H1 (cell line): ENCODE results near the gene CCDC92B. TPM values are rescaled to one million over a fixed set of nuclear protein-coding genes. Genes with fewer than 3 reads are reported as not detected.

Experiments
- CTCF ChIA-PET: fragments of 300-600 bp; sonication (Branson Sonifier 250); formaldehyde crosslinking; loops from one replicate; lab custom pipeline; 2021; ENCODE audit not compliant: partially characterized antibody; lab: Charles Lee
- POLR2A ChIA-PET: fragments of 300-600 bp; sonication (Branson Sonifier 250); formaldehyde crosslinking; loops from one replicate; lab custom pipeline; 2021; ENCODE audit warnings: inconsistent platforms; ENCODE audit not compliant: partially characterized antibody; lab: Charles Lee
- DNase-seq, 2 experiments: peaks; one replicate each; pipeline versions ENCODE4 v3.0.0 to v3.0.0-alpha.2; 2010 to 2022; ENCODE audit warnings: low spot score in 2 of 2, low read depth in 1 of 2, mixed read lengths in 1 of 2
- FAIRE-seq: peaks from 2 replicates; lab custom pipeline; 2011; peaks lifted over from hg19 to GRCh38; lab: Jason Lieb, UNC
- H2AFZ ChIP-seq: 2 replicates; pipeline ENCODE4 v1.8.1; 2012; ENCODE audit warnings: low read length, inconsistent platforms
- H2AK5ac ChIP-seq: 2 replicates; pipeline ENCODE4 v1.6.1; 2013; ENCODE audit warnings: low read depth, low read length
- H2BK120ac ChIP-seq: replicated peaks from 2 replicates; pipeline ENCODE3; 2013; ENCODE audit warnings: low read depth, low read length, inconsistent platforms
- H2BK12ac ChIP-seq: 2 replicates; pipeline ENCODE4 v1.6.1; 2013; ENCODE audit warnings: low read depth, low read length
- H2BK15ac ChIP-seq: 2 replicates; pipeline ENCODE4 v1.6.1; 2013; ENCODE audit warnings: low read length
- H2BK20ac ChIP-seq: 2 replicates; pipeline ENCODE4 v1.6.1; 2013; ENCODE audit warnings: low read length
- H2BK5ac ChIP-seq: 2 replicates; pipeline ENCODE4 v1.6.1; 2013; ENCODE audit warnings: low read depth, low read length
- H3K14ac ChIP-seq: 2 replicates; pipeline ENCODE4 v1.6.1; 2013; ENCODE audit warnings: inconsistent platforms; ENCODE audit not compliant: insufficient read length
- H3K18ac ChIP-seq: 2 replicates; pipeline ENCODE4 v1.6.1; 2013; ENCODE audit warnings: low read length; ENCODE audit errors: extremely low read depth
- H3K23ac ChIP-seq: 2 replicates; pipeline ENCODE4 v1.6.1; 2013; ENCODE audit warnings: inconsistent platforms; ENCODE audit not compliant: insufficient read length
- H3K23me2 ChIP-seq: 2 replicates; pipeline ENCODE4 v1.6.1; 2013; ENCODE audit warnings: low read depth, low read length
- H3K27ac ChIP-seq: 2 replicates; pipeline ENCODE4 v1.6.1; 2011; ENCODE audit warnings: low read depth, low read length, inconsistent platforms
- H3K27me3 ChIP-seq, 4 experiments: replicated peaks in 1 of 4; 1 replicate in 1 of 4; 2 replicates in 3 of 4; pipeline versions ENCODE4 v1.6.1 to v1.8.1; 2011 to 2013; ENCODE audit warnings: low read length in 3 of 4, mild to moderate bottlenecking in 3 of 4, inconsistent platforms in 2 of 4, mixed read lengths in 2 of 4, moderate library complexity in 1 of 4; ENCODE audit not compliant: control insufficient read depth in 3 of 4, insufficient read depth in 3 of 4; ENCODE audit errors: extremely low read depth in 1 of 4
- H3K36me3 ChIP-seq, 4 experiments: 2 replicates each; pipeline versions ENCODE4 v1.6.1 to v1.8.1; 2011 to 2013; ENCODE audit warnings: mild to moderate bottlenecking in 4 of 4, low read length in 3 of 4, moderate library complexity in 2 of 4, control low read depth in 1 of 4, inconsistent platforms in 1 of 4; ENCODE audit not compliant: insufficient read depth in 4 of 4, control insufficient read depth in 2 of 4
- H3K4ac ChIP-seq: replicated peaks from 2 replicates; pipeline ENCODE3; 2013; ENCODE audit warnings: low read length, low read depth, mixed read lengths, inconsistent platforms; ENCODE audit not compliant: insufficient read length
- H3K4me1 ChIP-seq, 4 experiments: replicated peaks in 1 of 4; 1 replicate in 1 of 4; 2 replicates in 3 of 4; pipeline versions ENCODE4 v1.6.1 to v1.8.1; 2011 to 2013; ENCODE audit warnings: low read length in 3 of 4, inconsistent platforms in 2 of 4, mixed read lengths in 1 of 4; ENCODE audit not compliant: insufficient read depth in 4 of 4, control insufficient read depth in 3 of 4
- H3K4me2 ChIP-seq, 2 experiments: 2 replicates each; pipeline versions ENCODE4 v1.6.1 to v1.8.1; 2011 to 2013; ENCODE audit warnings: low read depth in 2 of 2, low read length in 2 of 2, control low read depth in 1 of 2, inconsistent platforms in 1 of 2, mild to moderate bottlenecking in 1 of 2; ENCODE audit not compliant: insufficient read depth in 1 of 2
- H3K4me3 ChIP-seq, 4 experiments: fragments of 200-600, 300-600 bp in 1 of 4; sonication (generic), shearing (Covaris generic), sonication (Bioruptor Twin) in 1 of 4; 2 replicates each; pipeline versions ENCODE4 v1.5.1 to v1.8.1; 2011 to 2016; ENCODE audit warnings: low read length in 4 of 4, low read depth in 3 of 4, control low read depth in 2 of 4, inconsistent platforms in 2 of 4, mild to moderate bottlenecking in 2 of 4, mixed read lengths in 1 of 4, moderate library complexity in 1 of 4; ENCODE audit not compliant: insufficient read depth in 2 of 4; ENCODE audit errors: extremely low read depth in 1 of 4
- H3K56ac ChIP-seq: replicated peaks from 2 replicates; pipeline ENCODE3; 2013; ENCODE audit warnings: low read depth, mild to moderate bottlenecking, mixed read lengths, low read length, inconsistent platforms; ENCODE audit not compliant: insufficient read length
- H3K79me1 ChIP-seq: 2 replicates; pipeline ENCODE4 v1.6.1; 2013; ENCODE audit warnings: low read depth, low read length, control low read depth
- H3K79me2 ChIP-seq, 2 experiments: 2 replicates each; pipeline versions ENCODE4 v1.6.1 to v1.8.1; 2012 to 2013; ENCODE audit warnings: low read length in 2 of 2, mild to moderate bottlenecking in 2 of 2, inconsistent platforms in 1 of 2; ENCODE audit not compliant: insufficient read depth in 2 of 2, control insufficient read depth in 1 of 2
- H3K9ac ChIP-seq, 4 experiments: replicated peaks in 1 of 4; 1 replicate in 1 of 4; 2 replicates in 3 of 4; pipeline versions ENCODE4 v1.6.1 to v1.8.1; 2011 to 2013; ENCODE audit warnings: low read depth in 3 of 4, low read length in 3 of 4, control low read depth in 2 of 4, mild to moderate bottlenecking in 2 of 4, moderate library complexity in 2 of 4, inconsistent platforms in 1 of 4; ENCODE audit errors: extremely low read depth in 1 of 4
- H3K9me3 ChIP-seq, 2 experiments: 2 replicates each; pipeline versions ENCODE4 v1.6.1 to v1.8.1; 2012 to 2013; ENCODE audit warnings: mild to moderate bottlenecking in 2 of 2, moderate library complexity in 2 of 2, control low read depth in 1 of 2, inconsistent platforms in 1 of 2, low read depth in 1 of 2, low read length in 1 of 2, mixed read lengths in 1 of 2; ENCODE audit not compliant: insufficient read depth in 2 of 2
- H4K20me1 ChIP-seq, 2 experiments: replicated peaks in 1 of 2; 2 replicates each; pipeline versions ENCODE3 to v1.8.1; 2011 to 2013; ENCODE audit warnings: inconsistent platforms in 2 of 2, low read length in 2 of 2, mild to moderate bottlenecking in 1 of 2; ENCODE audit not compliant: insufficient read depth in 2 of 2, control insufficient read depth in 1 of 2
- H4K5ac ChIP-seq: 2 replicates; pipeline ENCODE4 v1.6.1; 2013; ENCODE audit warnings: low read length, low read depth, mixed read lengths, inconsistent platforms; ENCODE audit not compliant: insufficient read length
- H4K8ac ChIP-seq: 2 replicates; pipeline ENCODE4 v1.8.0; 2013; ENCODE audit warnings: mild to moderate bottlenecking, moderate library complexity, low read length, inconsistent platforms; ENCODE audit not compliant: insufficient read depth; ENCODE audit errors: extremely low read depth
- H4K91ac ChIP-seq: replicated peaks from 2 replicates; pipeline ENCODE3; 2013; ENCODE audit warnings: low read length, mixed read lengths, inconsistent platforms; ENCODE audit not compliant: insufficient read length
- ASH2L ChIP-seq: fragments of 200-600, 300-600 bp; sonication (generic); IDR thresholded peaks from one replicate; pipeline ENCODE4 v1.7.1; 2017; ENCODE audit warnings: low read length
- BACH1 ChIP-seq: IDR thresholded peaks from 2 replicates; pipeline ENCODE4 v1.6.1; 2012; ENCODE audit warnings: low read length, improper control_type of control experiment
- CREB1 ChIP-seq: IDR thresholded peaks from 2 replicates; pipeline ENCODE4 v1.6.1; 2012; ENCODE audit warnings: inconsistent platforms
- NANOG ChIP-seq: IDR thresholded peaks from 2 replicates; pipeline ENCODE4 v1.6.1; 2011; ENCODE audit warnings: low read length, low read depth, mild to moderate bottlenecking, inconsistent platforms; ENCODE audit not compliant: insufficient read depth, poor library complexity, severe bottlenecking
- PHF8 ChIP-seq: fragments of 200-600 bp; sonication (generic); conservative IDR thresholded peaks from 2 replicates; pipeline ENCODE4 v1.7.1; 2012; ENCODE audit warnings: low read depth, mild to moderate bottlenecking, inconsistent platforms, low read length, moderate library complexity
- POU5F1 ChIP-seq: IDR thresholded peaks from 2 replicates; pipeline ENCODE4 v1.6.1; 2011; ENCODE audit warnings: low read depth, mild to moderate bottlenecking, low read length, moderate library complexity
- SP1 ChIP-seq: IDR thresholded peaks from 2 replicates; pipeline ENCODE4 v1.6.1; 2011; ENCODE audit warnings: low read depth, low read length
- SP4 ChIP-seq: IDR thresholded peaks from 2 replicates; pipeline ENCODE4 v1.6.1; 2012; ENCODE audit warnings: low read length, inconsistent platforms
- SRF ChIP-seq: IDR thresholded peaks from 2 replicates; pipeline ENCODE4 v1.6.1; 2011; ENCODE audit warnings: mild to moderate bottlenecking, low read depth, low read length, moderate library complexity
- TEAD4 ChIP-seq: IDR thresholded peaks from 2 replicates; pipeline ENCODE4 v1.6.1; 2012; ENCODE audit warnings: low read depth, low read length, inconsistent platforms, mixed read lengths
- YY1 ChIP-seq: IDR thresholded peaks from 2 replicates; pipeline ENCODE4 v1.6.1; 2011; ENCODE audit warnings: low read depth, mild to moderate bottlenecking, low read length
- WGBS, 2 experiments: shearing (Covaris generic) in 1 of 2; methylation state at CpG; one replicate each; pipeline versions ENCODE4 v1.1.6 to v1.1.7; 2013 to 2015; ENCODE audit warnings: low lambda C conversion rate in 2 of 2, mixed read lengths in 2 of 2, inconsistent platforms in 1 of 2, low coverage in 1 of 2, missing lambda C conversion rate in 1 of 2; ENCODE audit not compliant: insufficient replicate concordance in 2 of 2, insufficient coverage in 1 of 2, insufficient read length in 1 of 2; ENCODE audit errors: extremely low coverage in 1 of 2, missing lambda C conversion rate in 1 of 2; 5-methylcytosine and 5-hydroxymethylcytosine counted together
- polyA plus RNA-seq, 7 experiments: library from polyadenylated mRNA; depleted of rRNA in 3 of 7; stranded (reverse) in 5 of 7; unstranded in 2 of 7; fragments of >200 nt in 5 of 7; fragments of 200-250 nt in 2 of 7; gene quantifications; 1 replicate in 5 of 7; 2 replicates in 1 of 7; 4 replicates in 1 of 7; pipeline versions ENCODE4 v1.2.1 to v1.2.3, GENCODE V29; 2011 to 2013; ENCODE audit warnings: missing spikeins in 2 of 7, mixed read lengths in 2 of 7
- total RNA-seq: library from RNA; stranded (reverse); fragmentation: NEBNext Ultra II Directional; extraction: Animal tissue kit (Norgen Biotek cat#: 25700); gene quantifications from 2 replicates; pipeline ENCODE4 v1.2.1, GENCODE V29; 2021
- TF ChIP-seq, protein P1 (sequence below): IDR thresholded peaks from 2 replicates; pipeline ENCODE4 v1.6.1; 2011; ENCODE audit warnings: low read depth, mild to moderate bottlenecking, low read length; ENCODE audit not compliant: insufficient read depth
- TF ChIP-seq, protein P2 (sequence below): IDR thresholded peaks from 2 replicates; pipeline ENCODE4 v1.6.1; 2011; ENCODE audit warnings: low read length, improper control_type of control experiment

Gene CCDC92B
- total and polyA plus RNA-seq, 2 of the 8 experiments (the other 6 are each of a cell fraction or from before 2014, with no cell fraction given), result 5.5 to 12.1 TPM

DNA sequence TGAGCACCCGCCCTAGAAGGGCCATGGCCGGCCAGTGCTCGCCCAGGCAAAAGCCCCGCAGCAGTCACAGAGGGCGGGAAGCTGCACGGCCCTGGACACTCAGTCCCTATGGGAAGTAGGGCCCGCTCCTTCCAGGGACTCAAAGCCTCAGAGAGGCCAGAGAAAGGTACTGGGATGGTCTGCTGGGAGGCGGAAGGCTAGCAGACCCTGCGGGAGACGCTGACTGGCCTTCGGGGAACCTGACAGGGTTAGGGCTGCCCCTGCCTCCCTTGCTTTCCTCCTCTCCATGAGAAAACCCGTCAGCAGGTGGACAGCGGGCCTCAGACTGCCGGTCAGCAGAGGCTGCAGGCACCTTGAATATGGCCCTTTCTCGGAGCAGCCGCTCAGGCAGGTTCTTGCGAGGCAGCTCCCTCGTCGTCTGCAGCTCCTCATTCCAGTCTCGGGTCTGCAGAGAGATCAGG is 49.4 kb downstream of the CCDC92B start:
- peaks cover 0 to 1% of the 10 kb centered on the region in 2 experiments; a peak in 1 of 4 replicates for H3K79me2 ChIP-seq
- peaks cover 0 to 3% (median 0%) of the 10 kb centered on the region in 4 experiments; a peak in 2 of 7 replicates for H3K4me1 ChIP-seq
- no peak overlapping the region for H2BK5ac ChIP-seq
- H2BK20ac ChIP-seq, result no peak overlapping the region
- FAIRE-seq (no peak), DNase-seq (no peak)
- no peak overlapping the region for H3K56ac ChIP-seq
- no peak overlapping the region for H2BK15ac ChIP-seq
- H3K4me3 ChIP-seq, result no peak overlapping the region
- no peak overlapping the region for H3K4me2 ChIP-seq
- H4K91ac ChIP-seq, result no peak overlapping the region
- H3K23ac ChIP-seq, result no peak overlapping the region
- no peak overlapping the region for H4K5ac ChIP-seq
- H3K79me1 ChIP-seq, result peaks cover 5% of the 10 kb centered on the region
- no peak overlapping the region for H3K9ac ChIP-seq
- H2AK5ac ChIP-seq, result no peak overlapping the region
- peaks cover 0 to 45% (median 21%) of the 10 kb centered on the region in 4 experiments for H3K36me3 ChIP-seq
- H3K14ac ChIP-seq, result no peak overlapping the region
- H2BK12ac ChIP-seq, result no peak overlapping the region
- H3K9me3 ChIP-seq, result no peaks in the 10 kb centered on the region
- no peak overlapping the region for H3K18ac ChIP-seq
- ChIA-PET POLR2A (interaction anchor here (1.1 to 1.4 kb wide), 3 partner anchors 12 to 191 kb away, joined by 3 read pairs; no protein-coding TSS in a partner anchor), CTCF (interaction anchor here (0.7 to 1.2 kb wide), 3 partner anchors 9 to 24 kb away, joined by 3 read pairs; no protein-coding TSS in a partner anchor)
- H2BK120ac ChIP-seq, result no peak overlapping the region
- WGBS, 2 experiments, result 90% methylated on average over 20 of the region's 20 CpGs; no CpG with 5 or more reads in 1 of the 2 experiments
- H2AFZ ChIP-seq, result no peak overlapping the region
- no peak overlapping the region for H3K4ac ChIP-seq
- TF ChIP-seq SRF (no peak), NANOG (no peak), BACH1 (no peak), CREB1 (no peak), SP4 (no peak), TEAD4 (no peak), YY1 (no peak), POU5F1 (no peak), SP1 (no peak), ASH2L (no peak), PHF8 (no peak)
- TF ChIP-seq, protein P1, sequence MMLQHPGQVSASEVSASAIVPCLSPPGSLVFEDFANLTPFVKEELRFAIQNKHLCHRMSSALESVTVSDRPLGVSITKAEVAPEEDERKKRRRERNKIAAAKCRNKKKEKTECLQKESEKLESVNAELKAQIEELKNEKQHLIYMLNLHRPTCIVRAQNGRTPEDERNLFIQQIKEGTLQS, result no peak
- TF ChIP-seq, protein P2, sequence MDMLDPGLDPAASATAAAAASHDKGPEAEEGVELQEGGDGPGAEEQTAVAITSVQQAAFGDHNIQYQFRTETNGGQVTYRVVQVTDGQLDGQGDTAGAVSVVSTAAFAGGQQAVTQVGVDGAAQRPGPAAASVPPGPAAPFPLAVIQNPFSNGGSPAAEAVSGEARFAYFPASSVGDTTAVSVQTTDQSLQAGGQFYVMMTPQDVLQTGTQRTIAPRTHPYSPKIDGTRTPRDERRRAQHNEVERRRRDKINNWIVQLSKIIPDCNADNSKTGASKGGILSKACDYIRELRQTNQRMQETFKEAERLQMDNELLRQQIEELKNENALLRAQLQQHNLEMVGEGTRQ, result no peak
- H4K20me1 ChIP-seq, result peaks cover 0 to 22% of the 10 kb centered on the region in 2 experiments
- H4K8ac ChIP-seq, result no peak overlapping the region
- no peaks in the 10 kb centered on the region for H3K23me2 ChIP-seq
- no peak overlapping the region for H3K27ac ChIP-seq
- no peaks in the 10 kb centered on the region for H3K27me3 ChIP-seq
